GM19193 (cell line): ENCODE results near the gene ACTG2.

Experiments used
- POLR2A ChIP-seq: IDR thresholded peaks from 4 replicates; pipeline ENCODE4 v1.6.1; 2011; ENCODE audit not compliant: insufficient read depth, insufficient read length; ENCODE audit errors: extremely low read depth

ACTG2 gene

DNA sequence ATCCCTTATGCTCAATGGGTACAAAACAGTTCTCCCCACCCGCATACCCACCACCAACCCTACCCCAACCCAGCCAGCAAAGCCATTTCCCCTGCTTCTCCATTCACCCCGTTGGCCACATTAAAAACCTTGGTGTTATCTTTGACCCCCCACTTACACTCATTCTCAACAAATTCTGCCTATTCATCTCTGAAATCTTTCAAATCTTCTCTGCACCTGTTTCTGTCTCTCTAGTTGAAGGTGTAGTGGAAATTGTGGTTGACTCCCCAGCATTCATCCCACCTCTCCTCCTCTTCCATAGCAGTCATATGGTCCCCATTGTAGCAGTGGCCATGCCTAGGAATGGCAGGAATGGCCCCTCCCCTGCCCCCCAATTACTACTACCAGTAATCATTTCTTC is 71.4 kb downstream of the ACTG2 start:
- no peak for TF ChIP-seq POLR2A

DNA sequence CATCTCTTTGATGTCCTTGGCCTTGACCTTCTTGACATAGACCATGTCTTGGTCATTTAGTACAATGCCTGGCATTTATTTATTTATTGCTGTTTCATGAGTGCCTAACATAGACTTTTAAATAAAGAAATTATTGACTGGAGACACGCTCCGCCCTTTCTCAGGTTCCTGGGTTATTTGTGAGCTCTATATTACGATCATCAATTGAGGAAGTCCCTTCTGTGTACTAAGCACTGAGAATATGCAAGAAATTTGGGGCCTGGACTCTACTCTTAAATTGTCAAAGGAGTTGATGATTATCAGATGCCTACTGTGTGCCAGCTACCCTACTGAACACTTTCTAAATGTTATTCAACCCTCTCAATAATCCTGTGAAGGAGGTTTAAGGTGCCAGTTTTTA is 72.2 kb downstream of the ACTG2 start:
- TF ChIP-seq POLR2A, result no peak

DNA sequence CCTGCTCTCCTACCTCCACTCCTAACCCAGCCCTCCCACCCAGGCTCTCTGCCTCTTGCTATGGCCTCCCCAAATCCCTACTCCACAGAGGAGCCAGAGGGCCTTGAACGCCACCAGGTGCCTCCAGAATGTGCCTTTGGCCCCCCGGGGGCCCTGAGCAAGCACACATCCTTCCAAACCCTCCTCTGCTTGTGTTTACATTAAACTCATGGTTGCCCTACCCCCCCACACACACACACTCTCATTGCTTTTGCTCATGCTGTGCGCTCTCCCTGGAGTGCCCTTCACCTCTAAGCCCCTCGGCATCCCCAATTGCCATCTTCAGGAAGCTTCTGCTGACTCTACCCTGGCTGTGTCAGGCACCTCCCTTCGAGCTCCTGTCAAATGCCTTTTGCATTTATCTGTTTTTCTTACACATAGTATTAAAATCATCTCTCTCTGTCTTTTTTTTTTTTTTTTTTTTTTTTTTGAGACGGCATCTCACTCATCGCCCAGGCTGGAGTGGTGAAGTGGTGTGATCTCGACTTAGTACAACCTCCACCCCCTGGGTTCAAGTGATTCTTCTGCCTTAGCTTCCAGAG is 75.6 kb downstream of the ACTG2 start:
- TF ChIP-seq POLR2A, result no peak

DNA sequence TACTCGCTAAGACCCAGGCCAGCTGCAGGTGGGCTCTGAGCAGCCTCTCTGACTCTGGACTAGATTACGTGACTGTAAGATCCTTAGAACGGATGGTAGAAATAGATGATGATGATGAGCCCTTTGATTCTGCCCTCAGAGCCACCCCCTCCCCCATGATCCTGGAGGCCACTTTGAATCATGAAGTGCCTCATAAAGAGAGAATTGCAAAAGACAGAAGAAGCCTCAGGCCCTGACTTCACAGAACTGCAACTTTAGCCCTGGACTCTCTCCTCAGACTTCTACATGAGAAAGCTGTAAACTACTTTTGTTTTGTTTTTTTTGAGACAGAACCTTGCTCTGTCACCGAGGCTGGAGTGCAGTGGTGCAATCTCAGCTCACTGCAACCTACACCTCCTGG is 76.5 kb downstream of the ACTG2 start:
- no peak for TF ChIP-seq POLR2A
